HG02763 (cell line): ENCODE data around the gene MAZ.
"Not testable (repeated sequence)": the region's sequence is repeated elsewhere in the genome, so short reads cannot be mapped to it uniquely, and the experiment has no call there.

Experiments used
- ATAC-seq: cut with Tn5 transposase; IDR thresholded peaks from one replicate; pipeline ENCODE4 v1.9.1; 2021; ENCODE audit warnings: mild to moderate bottlenecking, moderate library complexity; ENCODE audit not compliant: unreplicated experiment

MAZ gene

DNA sequence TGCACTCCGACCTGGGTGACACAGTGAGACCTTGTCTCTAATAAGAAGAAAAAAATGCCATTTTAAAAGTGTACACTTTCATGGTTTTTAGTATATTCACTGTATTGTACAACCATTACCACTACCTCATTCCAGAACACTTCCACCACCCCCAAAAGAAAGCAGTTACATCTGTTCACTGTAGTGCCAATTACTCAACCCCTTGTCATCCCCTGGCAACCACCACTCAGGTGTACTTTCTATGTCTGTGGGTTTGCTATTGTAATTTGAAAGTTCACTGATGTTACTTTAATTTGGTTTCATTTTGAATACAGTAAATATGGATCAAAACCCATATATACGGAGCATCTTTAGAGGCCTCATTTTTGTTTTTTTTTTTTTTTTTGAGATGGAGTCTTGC is 22.2 kb upstream of the MAZ start:
- no peak for ATAC-seq

DNA sequence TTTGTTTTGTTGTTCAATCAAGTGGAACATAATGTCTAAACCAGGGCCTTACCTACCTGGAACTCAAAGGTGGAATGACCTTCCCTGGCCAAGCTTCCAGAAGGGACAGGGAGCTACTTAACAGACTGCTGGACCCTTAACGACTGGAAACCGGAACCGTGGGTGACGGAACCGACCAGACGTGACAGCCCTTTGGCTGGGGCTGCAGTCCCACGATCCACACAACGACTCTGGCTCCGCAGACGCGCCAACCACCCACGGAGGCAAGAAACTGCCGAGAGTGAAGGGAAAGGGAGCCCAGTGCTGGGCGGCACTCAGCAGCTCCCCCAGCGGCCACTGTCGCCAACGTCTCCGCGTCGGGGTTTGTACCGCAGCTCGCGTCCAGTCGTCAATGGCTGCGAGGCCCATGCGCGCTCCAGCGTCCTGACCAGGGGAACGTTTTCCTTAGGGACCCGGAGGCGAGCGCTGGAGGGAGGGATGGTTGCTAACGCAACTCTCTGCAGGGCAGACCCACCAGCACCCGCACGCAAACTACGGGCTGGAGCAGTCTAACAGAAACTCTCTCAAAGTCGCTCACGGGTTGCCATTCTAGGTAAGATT is 21.3 kb upstream of the MAZ start:
- ATAC-seq: no peak

DNA sequence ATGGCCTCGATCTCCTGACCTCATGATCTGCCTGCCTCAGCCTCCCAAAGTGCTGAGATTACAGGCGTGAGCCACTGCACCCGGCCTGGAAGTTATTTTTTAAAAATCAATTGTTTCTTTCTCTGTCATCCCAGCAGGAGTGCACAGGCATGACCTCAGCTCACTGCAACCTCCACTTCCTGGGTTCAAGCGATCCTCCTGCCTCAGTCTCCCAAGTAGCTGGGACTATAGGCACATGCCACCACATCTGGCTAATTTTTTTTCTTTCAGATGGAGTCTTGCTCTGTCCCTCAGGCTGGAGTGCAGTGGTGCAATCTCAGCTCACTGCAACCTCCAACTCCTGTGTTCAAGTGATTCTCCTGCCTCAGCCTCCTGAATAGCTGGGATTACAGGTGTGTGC is 19.2 kb upstream of the MAZ start:
- ATAC-seq: not testable (repeated sequence)

DNA sequence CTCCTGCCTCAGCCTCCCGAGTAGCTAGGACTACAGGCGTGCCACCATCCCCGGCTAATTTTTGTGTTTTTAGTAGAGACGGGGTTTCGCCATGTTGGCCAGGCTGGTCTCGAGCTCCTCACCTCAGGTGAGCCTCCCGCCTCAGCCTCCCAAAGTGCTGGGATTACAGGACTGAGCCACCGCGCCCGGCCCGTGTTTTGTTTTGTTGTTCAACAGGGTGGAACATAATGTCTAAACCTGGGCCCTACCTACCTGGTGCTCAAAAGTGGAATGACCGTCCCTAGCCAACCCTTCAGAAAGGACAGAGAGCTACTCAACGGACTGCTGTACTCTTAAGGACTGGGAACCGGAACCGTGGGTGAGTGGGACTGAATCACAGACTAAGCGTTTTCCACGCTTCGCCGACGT is 16.6 kb upstream of the MAZ start:
- no peak for ATAC-seq

DNA sequence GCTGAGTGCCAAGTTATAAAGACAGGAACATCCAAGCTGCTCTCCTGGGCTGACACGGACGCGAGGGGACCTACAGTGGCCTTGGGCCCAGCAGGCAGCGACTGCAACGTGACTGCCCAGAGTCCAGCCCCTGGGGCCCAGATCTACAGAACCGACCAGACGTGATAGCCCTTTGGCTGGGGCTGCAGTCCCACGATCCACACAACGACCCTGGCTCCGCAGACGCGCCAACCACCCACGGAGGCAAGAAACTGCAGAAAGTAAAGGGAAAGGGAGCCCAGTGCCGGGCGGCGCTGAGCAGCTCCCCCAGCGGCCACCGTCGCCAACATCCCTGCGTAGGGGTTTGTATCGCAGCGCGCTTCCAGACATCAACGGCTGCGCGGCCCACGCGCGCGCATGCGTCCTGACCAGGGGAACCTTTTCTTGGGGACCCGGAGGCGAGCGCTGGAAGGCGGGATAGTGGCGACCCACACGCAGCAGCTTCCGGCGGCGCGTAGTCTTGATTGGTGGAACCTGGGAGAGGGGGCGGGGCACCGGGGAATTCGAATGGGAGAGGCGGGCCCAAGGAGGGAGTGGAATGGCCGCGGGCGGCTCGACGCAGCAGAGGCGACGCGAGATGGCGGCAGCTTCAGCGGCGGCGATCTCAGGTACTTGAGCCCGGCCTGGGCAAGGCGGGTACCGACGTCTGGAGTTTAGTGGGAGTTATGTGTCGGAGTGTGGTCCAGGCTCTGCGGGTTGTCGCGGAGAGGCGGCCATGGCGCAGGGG is 16.0 kb upstream of the MAZ start, which contains the start of gene KIF22:
Gene KIF22 (plus strand): TSS at position 569 of the 766 bp plus-strand sequence. CDS start 9 bp downstream, at position 578.
- peak; percentile 92 for ATAC-seq

DNA sequence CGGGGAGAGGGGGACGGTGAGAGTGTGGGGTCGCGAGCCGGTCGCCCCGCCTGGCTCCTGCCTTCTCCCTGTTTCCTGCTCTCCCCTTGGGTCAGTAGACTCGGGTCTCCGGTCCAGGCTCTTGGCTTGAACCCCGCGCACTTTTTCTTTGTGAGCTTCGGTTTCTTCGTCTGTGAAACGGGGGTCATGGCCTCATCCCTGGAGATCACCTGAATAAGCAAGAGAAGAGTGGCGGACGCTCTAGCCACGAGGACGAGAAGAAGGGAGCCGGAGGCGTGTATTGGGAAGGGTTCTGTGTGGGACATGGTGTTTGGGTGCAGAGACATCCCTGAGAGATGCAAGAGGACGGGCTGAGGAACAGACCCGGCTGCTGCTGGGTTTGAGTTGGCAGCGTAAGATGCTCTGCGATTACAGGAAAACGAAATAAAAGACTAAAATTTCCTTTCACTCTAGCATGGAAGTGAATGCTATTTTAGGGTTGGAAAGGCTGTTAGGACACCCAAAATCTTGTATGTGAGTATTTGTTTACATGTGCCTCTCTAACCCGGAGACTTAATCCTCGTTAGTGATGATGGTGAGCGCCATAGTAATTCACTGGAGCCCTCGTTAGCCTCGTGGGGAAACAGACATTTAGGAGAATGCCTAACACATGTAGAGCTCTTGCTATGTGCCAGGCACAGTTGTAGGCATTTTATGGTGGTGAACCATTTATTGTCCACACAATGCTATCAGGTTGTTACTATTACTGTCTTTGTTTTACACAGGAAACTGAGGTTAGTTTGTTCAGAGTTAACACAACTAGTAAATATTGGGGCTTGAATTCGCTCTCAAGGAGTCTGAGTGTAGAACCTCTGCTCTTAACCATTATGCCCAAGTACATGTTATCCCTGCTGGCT is 15.1 kb upstream of the MAZ start:
- ATAC-seq: no peak

DNA sequence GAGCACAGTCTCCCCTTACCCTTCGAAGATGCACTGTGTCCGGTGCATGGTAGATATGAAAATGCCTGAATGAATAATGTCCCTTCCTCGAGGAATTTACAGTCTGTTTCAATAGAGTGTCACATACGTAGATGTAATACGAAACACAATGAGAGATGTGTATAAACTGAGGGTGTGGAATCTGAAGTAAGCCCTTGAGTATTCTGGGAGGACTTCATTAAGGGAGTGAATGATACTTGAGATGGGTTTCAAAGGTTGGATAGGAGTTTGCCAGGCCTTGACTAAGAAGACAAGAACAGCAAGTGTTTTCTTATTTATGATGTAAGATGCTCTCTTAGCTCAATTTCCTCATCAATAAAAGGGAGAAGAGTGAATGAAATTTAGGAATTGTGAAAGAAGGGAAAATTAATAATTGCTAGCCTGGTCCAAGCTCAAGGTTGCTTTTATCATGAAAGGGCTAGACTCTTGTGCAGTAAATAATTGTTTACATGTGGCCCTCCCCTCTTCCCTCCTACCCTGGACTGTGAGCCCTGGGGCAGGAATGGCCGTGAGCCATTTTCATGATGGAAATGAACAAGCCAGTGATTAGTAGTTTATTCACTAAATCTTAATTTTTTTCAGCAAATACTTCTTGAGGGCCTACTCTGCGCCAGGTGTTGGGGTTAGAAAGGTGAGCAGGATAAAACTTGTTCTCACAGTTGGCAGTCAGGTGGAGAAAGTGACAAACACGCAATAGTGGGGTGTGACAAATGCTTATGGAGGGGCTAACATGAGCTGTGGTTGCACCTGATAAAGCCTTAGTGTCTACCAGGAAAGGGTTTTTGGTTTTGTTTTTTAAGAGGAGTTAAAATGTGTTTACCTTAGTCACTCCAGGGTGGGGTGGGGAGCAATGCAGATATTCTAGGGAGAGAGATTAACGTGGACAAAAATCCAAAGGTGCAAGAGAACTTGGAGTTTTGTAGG is 14.2 kb upstream of the MAZ start:
- no peak for ATAC-seq

DNA sequence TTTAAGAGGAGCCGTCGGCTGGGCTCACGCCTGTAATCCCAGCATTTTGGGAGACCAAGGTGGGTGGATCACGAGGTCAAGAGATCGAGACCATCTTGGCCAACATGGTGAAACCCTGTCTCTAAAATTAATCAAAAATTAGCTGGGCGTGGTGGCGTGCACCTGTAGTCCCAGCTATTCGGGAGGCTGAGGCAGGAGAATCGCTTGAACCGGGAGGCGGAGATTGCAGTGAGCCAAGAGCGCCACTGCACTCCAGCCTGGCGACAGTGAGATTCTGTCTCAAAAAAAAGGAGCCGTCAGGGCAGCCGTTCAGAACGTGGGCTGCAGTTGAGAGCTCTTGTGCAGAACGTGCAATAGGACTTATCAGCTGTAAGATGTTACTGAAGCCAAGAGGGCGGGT is 13.2 kb upstream of the MAZ start:
- ATAC-seq: not testable (repeated sequence)

DNA sequence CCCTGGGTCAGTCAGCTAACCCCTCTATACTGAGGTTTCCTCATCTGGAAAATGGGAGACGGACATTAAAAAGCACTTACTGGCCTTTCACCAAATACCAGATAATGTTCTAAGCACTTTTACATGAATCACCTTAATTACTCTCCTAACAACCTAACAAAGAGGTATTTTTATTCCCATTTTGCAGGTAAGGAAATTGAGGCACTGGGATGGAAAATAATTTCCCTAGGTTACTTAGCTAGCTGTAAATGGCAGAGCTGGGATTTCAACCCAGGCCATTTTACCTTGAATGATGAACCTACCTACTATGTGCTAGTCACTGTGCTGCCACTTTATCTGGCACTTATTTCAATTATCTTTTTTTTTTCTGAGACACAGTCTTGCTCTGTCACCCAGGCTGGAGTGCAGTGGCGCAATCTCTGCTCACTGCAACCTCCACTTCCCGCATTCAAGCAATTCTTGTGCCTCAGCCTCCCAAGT is 12.1 kb upstream of the MAZ start:
- ATAC-seq: no peak

DNA sequence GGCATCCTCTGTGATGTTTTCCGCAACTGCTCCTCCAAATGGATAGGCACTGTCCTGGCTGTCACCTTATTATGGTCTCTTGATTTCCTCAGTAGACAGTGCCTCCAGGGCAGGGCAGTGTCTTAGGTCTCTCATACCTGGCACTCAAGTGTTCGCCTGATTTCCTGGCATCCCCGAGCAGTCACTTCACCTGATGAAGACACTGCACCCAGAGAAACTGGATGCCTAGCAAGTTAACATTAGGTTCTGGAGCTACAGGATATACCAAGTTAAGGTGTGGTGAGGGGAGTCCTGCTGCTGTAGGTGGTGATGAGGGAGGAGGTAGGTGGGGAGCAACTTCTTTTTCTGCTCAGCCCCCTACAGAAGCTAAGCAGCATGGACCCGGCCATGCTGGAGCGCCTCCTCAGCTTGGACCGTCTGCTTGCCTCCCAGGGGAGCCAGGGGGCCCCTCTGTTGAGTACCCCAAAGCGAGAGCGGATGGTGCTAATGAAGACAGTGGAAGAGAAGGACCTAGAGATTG is 3.9 kb upstream of the MAZ start:
- no peak for ATAC-seq

DNA sequence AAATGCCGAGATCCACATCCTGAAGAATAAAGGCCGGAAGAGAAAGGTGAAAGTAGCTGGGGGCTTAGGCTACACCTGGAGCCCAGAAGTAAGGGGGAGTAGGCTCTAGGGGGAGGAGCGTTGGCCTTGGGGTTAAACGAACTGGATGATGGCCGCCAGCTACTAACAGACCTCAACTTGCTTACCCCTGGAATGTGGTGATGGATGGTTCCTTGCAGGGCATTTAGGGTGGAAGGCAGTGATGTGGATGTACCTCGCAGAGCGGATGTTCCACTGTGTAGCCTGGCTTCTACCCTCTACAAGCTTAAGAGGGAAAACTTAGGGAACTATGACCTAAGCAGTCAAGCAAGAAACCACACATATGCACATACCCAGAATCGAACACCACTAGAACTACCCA is 2.3 kb upstream of the MAZ start:
- no peak for ATAC-seq

DNA sequence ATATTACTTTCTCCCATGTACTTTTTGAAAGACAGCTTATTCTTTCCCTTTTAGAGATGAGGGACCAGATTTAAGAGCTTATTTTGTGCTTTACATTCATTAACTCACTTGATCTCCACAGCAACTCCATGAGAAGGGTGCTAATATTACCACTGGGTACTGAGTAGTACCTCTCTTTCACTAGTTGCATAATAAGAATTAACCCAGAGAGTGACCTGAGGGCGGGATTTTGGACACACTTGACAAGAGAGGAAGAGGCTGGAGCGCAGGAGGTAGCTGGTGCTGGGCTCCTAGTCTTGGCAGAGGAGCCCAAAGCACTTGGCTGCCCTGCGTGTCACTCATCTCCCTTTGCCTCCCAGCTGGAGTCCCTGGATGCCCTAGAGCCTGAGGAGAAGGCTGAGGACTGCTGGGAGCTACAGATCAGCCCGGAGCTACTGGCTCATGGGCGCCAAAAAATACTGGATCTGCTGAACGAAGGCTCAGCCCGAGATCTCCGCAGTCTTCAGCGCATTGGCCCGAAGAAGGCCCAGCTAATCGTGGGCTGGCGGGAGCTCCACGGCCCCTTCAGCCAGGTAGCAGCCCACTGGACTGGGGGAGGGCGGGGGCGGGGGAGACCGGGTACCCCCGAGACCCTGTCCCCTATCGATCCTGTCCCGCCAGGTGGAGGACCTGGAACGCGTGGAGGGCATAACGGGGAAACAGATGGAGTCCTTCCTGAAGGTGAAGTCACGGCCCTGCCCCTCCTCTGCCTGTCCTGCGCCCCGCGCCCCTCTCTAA is 1.7 kb upstream of the MAZ start:
- ATAC-seq: no peak

DNA sequence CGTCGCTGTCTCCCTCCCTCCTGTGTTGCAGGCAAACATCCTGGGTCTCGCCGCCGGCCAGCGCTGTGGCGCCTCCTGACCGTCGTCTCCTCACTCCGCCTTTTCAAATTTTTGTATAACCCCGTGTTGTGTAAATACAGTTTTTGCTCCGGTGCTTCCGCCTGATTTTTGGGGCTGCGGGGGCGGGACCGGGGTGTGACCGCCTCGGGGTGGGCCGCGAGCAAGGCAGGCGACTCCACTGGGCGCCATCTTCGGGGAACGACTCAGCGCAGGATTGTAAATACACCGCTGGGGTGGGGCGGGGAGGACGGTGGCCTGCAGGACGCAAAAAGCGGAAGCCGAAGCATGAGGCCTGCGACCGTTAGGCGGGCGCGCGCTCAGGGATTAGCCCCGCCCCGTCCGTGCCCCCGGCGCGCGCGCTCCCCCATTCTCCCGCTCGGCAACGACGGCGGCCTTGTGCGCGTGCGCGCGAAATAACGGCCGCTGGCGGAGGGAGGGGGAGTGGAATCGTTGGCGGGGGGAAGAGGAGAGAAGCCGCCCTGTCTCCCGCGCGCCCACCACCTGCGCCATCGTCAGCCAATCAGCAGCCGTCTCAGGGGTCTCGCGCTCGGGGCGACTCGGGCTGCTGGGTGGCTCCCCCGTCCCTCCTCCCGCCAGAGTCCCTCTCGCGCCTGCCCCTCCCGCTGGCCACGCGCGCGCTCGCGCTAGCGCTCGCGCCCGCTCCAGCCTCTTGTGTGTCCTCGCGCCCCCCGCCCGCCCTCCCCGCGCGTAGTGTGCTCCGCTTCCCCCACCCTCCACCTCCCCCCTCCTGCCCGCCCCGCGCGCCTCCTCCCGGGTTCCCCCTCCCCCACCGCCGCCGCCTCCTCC is 864 bp upstream of the MAZ start:
- ATAC-seq: peak; percentile 55

DNA sequence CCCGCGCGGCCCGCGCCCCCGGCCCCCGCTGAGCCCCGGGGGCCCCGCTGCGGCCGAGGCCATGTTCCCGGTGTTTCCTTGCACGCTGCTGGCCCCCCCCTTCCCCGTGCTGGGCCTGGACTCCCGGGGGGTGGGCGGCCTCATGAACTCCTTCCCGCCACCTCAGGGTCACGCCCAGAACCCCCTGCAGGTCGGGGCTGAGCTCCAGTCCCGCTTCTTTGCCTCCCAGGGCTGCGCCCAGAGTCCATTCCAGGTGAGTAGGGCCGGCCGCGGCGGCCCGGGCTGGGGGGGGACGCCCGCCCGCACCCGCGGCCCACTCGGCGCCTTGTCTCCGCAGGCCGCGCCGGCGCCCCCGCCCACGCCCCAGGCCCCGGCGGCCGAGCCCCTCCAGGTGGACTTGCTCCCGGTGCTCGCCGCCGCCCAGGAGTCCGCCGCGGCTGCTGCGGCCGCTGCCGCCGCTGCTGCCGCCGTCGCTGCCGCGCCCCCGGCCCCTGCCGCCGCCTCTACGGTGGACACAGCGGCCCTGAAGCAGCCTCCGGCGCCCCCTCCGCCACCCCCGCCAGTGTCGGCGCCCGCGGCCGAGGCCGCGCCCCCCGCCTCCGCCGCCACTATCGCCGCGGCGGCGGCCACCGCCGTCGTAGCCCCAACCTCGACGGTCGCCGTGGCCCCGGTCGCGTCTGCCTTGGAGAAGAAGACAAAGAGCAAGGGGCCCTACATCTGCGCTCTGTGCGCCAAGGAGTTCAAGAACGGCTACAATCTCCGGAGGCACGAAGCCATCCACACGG is 504 bp downstream of the MAZ start:
- no peak for ATAC-seq

DNA sequence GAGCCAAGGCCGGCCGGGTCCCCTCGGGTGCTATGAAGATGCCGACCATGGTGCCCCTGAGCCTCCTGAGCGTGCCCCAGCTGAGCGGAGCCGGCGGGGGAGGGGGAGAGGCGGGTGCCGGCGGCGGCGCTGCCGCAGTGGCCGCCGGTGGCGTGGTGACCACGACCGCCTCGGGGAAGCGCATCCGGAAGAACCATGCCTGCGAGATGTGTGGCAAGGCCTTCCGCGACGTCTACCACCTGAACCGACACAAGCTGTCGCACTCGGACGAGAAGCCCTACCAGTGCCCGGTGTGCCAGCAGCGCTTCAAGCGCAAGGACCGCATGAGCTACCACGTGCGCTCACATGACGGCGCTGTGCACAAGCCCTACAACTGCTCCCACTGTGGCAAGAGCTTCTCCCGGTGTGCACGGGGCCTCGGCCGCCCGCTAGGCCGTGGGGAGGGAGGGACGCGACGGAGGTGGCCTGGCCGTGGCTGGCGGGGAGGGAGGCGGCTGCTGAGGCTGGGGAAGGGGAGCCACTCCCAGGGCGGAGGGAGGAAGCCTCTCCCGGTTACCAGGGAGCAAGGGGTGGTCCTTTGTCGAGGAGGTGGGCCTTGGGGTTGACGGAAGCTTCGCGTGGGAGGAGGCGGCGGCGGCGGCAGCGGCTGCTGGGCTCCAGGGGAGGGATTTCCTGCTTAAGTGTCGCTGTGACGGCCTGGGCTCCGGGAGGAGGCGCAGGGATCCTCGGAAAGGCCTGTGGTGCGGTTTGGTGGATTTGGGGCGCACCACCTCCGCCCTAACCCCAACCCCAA is 1.3 kb downstream of the MAZ start:
- ATAC-seq: no peak

DNA sequence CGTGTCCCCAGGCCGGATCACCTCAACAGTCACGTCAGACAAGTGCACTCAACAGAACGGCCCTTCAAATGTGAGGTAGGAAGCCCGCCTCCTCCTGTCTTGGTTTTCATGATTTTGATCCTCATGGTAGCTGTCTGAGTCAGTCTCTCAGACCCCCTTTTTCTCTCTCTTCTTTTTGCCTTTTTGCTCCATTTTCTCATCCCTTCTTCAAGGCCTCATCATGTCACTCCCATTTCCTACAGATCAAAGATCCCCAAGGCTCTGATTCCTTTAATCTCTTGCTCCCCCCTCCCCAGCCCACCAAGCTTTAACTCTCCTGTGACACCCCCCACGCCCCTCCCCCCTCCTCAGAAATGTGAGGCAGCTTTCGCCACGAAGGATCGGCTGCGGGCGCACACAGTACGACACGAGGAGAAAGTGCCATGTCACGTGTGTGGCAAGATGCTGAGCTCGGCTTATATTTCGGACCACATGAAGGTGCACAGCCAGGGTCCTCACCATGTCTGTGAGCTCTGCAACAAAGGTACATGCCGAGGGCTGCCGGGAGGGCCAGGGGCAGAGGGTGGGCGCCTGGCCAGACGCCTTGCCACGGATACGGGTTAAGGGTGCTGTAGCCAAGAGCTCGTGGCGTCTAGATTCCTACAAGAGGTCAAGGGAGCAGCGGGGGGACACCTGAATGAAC is 2.0 kb downstream of the MAZ start:
- ATAC-seq: no peak
